K562 (cell line): ENCODE results near the gene RSPH10B. TPM values are rescaled to one million over a fixed set of nuclear protein-coding genes. Genes with fewer than 3 reads are reported as not detected.

Experiments used
- ARNT ChIP-seq, 2 experiments: fragments of 450-650 bp; IDR thresholded peaks; 2 replicates each; pipeline ENCODE4 v1.6.1; 2016; ENCODE audit warnings: mild to moderate bottlenecking in 1 of 2
- BRF2 ChIP-seq: IDR thresholded peaks from 3 replicates; pipeline ENCODE4 v1.6.1; 2011; ENCODE audit warnings: borderline replicate concordance, mild to moderate bottlenecking; ENCODE audit not compliant: insufficient read length, insufficient read depth
- FOXO4 ChIP-seq: fragments of 450-650 bp; formaldehyde crosslinking; IDR thresholded peaks from 2 replicates; pipeline ENCODE4 v1.4.0; 2020; ENCODE audit warnings: mild to moderate bottlenecking, moderate library complexity
- HMG20B ChIP-seq: fragments of 250-450 bp; sonication (Bioruptor Pico); IDR thresholded peaks from 2 replicates; pipeline ENCODE4 v1.5.0; 2021; ENCODE audit warnings: mild to moderate bottlenecking
- IRF1 ChIP-seq: sonication (generic); formaldehyde crosslinking; IDR thresholded peaks from 2 replicates; pipeline ENCODE4 v1.8.0; 2022; ENCODE audit warnings: missing genetic modification reagents, mild to moderate bottlenecking, borderline replicate concordance
- JUN ChIP-seq, 2 experiments: sonication (generic) in 1 of 2; formaldehyde crosslinking in 1 of 2; IDR thresholded peaks; 2 replicates each; pipeline versions ENCODE4 v1.6.1 to v1.8.0; 2012 to 2022; ENCODE audit warnings: borderline replicate concordance in 2 of 2, mild to moderate bottlenecking in 2 of 2, improper control_type of control experiment in 1 of 2, low read depth in 1 of 2, low read length in 1 of 2, missing genetic modification reagents in 1 of 2
- KAT7 ChIP-seq: sonication (generic); formaldehyde crosslinking; IDR thresholded peaks from 2 replicates; pipeline ENCODE4 v1.8.0; 2022; ENCODE audit warnings: missing genetic modification reagents, mild to moderate bottlenecking, borderline replicate concordance
- PTBP1 ChIP-seq: fragments of 200-400 bp; formaldehyde crosslinking; IDR thresholded peaks from 2 replicates; pipeline ENCODE4 v1.6.1; 2017; ENCODE audit warnings: low read depth, low read length
- RBM22 ChIP-seq: fragments of 200-400 bp; formaldehyde crosslinking; IDR thresholded peaks from 2 replicates; pipeline ENCODE4 v1.6.1; 2018; ENCODE audit warnings: low read length, low read depth; ENCODE audit not compliant: poor library complexity, severe bottlenecking
- SIN3B ChIP-seq: fragments of 450-650 bp; IDR thresholded peaks from 2 replicates; pipeline ENCODE4 v1.6.1; 2017; ENCODE audit warnings: low read depth, mild to moderate bottlenecking, moderate library complexity
- STAT5A ChIP-seq: IDR thresholded peaks from 2 replicates; pipeline ENCODE4 v1.6.1; 2012; ENCODE audit warnings: low read length, inconsistent platforms, borderline replicate concordance
- TAF15 ChIP-seq: fragments of 200-400 bp; formaldehyde crosslinking; IDR thresholded peaks from 2 replicates; pipeline ENCODE4 v1.6.1; 2017; ENCODE audit warnings: mild to moderate bottlenecking, low read depth, low read length, moderate library complexity
- TAF7 ChIP-seq: fragments of 450-650 bp; IDR thresholded peaks from 2 replicates; pipeline ENCODE4 v1.6.1; 2016; ENCODE audit warnings: missing genetic modification characterization, missing compliant biosample characterization
- ZBTB1 ChIP-seq: sonication (generic); formaldehyde crosslinking; IDR thresholded peaks from 2 replicates; pipeline ENCODE4 v1.8.1; 2023; ENCODE audit warnings: missing genetic modification reagents, low read depth, mild to moderate bottlenecking, borderline replicate concordance
- ZBTB2 ChIP-seq: fragments of 450-650 bp; IDR thresholded peaks from 2 replicates; pipeline ENCODE4 v1.6.1; 2016; ENCODE audit warnings: antibody characterized with exemption
- ZC3H11A ChIP-seq: IDR thresholded peaks from 2 replicates; pipeline ENCODE4 v1.6.1; 2012; ENCODE audit warnings: low read depth, low read length, improper control_type of control experiment
- ZNF507 ChIP-seq: conservative IDR thresholded peaks from 2 replicates; pipeline ENCODE4 v1.6.1; 2017; ENCODE audit warnings: missing genetic modification characterization, missing compliant biosample characterization
- ZNF707 ChIP-seq: fragments of 250-450 bp; sonication (Bioruptor Pico); conservative IDR thresholded peaks from 2 replicates; pipeline ENCODE4 v1.8.0; 2022; ENCODE audit warnings: inconsistent platforms, mild to moderate bottlenecking, moderate library complexity
- polyA plus RNA-seq, 8 experiments: library from polyadenylated mRNA; depleted of rRNA in 4 of 8; stranded (reverse) in 5 of 8; unstranded in 3 of 8; fragments of >200 nt; fragmentation: Nextera tagmentation in 2 of 8; fragmentation: Illumina TruSeq in 1 of 8; extraction: Ambion mirVana in 2 of 8; extraction: Trizol in 1 of 8; gene quantifications; 2 replicates each; pipeline versions ENCODE4 v1.2.1 to v1.2.3, GENCODE V29; 2011 to 2014; ENCODE audit warnings: inconsistent platforms in 1 of 8, missing spikeins in 1 of 8
- total RNA-seq, 7 experiments: library from RNA; depleted of rRNA in 6 of 7; stranded (reverse); fragments of >200 nt in 6 of 7; fragmentation: Illumina TruSeq in 2 of 7; extraction: Trizol in 2 of 7; gene quantifications; 2 replicates each; pipeline versions ENCODE4 v1.2.1 to v1.2.3, GENCODE V29; 2011 to 2021; ENCODE audit warnings: low replicate concordance in 1 of 7
- TF ChIP-seq, protein P1 (sequence below): fragments of 450-650 bp; formaldehyde crosslinking; IDR thresholded peaks from 2 replicates; pipeline ENCODE4 v1.4.0; 2020; ENCODE audit warnings: mild to moderate bottlenecking, moderate library complexity

Gene RSPH10B
- total and polyA plus RNA-seq, 9 of the 15 experiments (the other 6 are each of a cell fraction or from before 2014, with no cell fraction given): 0.01 to 0.09 TPM; not detected in 7

DNA sequence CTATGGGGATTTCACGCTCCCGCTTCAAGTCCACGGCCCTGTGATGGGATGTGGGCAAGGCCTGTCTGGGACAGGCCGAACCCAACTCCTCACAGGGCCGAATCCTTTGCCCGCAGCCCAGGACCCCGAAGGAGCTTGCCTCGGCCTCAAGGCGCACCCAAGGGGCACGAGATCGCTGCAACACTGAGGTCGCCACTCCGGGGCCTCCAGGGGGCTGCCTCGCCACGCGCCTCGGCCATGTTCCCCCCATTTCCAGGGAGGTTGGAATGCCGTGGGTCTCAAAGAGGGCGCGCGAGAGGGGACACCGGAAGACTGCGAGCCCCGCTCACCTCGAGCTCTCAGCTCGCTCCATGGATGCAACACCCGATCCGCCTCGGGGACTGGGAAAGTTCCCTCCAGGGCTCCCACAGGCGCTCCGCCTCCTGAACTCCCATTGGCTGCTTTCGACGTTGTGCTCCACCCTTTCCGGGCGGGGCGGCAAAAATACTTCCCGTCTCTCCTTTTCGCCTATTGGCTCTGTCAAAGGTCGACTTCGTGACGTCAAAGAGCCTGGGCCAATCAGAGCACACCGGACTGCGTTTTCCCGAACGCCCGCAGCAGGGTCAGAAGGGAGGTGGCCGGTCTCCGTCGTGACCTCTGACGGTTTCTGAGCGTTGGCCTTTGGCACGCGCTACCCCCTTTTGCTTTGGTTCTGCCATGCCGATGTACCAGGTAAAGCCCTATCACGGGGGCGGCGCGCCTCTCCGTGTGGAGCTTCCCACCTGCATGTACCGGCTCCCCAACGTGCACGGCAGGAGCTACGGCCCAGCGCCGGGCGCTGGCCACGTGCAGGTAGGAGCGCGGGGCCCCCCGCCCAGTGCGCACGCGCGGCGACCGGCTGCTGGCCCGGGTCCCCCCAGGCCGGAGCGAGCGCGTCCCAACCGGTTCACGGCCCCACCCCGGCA, 38.5 kb upstream of the RSPH10B start, which contains the start of the genes AIMP2 and PMS2 (continued):
- TF ChIP-seq ZBTB2 (0 out of 2 replicates have a peak, but pooled peaks have one; percentile 33), FOXO4 (CRISPR knock-in tag) (peak; percentile 83; the same call in 1 of the 2 replicates), STAT5A (no peak), ZC3H11A (no peak), JUN (IDR thresholded peaks at IDR 0.05; ENCODE audit: borderline replicate concordance, low read depth, low read length) (peak; percentile 82; the same call in 1 of the 2 replicates), JUN (CRISPR knock-in tag; IDR thresholded peaks at IDR 0.05; ENCODE audit: borderline replicate concordance) (peak; percentile 84; the same call in 1 of the 2 replicates), IRF1 (CRISPR knock-in tag) (no peak), KAT7 (CRISPR knock-in tag) (peak; percentile 75; the same call in 1 of the 2 replicates), PTBP1 (no peak), TAF7 (peak; percentile 78), TAF15 (no peak), ZNF707 (CRISPR knock-in tag) (0 out of 2 replicates have a peak, but pooled peaks have one; percentile 19), ZNF507 (no peak), ZBTB1 (CRISPR knock-in tag) (peak; percentile 80), RBM22 (no peak), ARNT (IDR thresholded peaks at IDR 0.05) (no peak), BRF2 (no peak), SIN3B (peak; percentile 79), HMG20B (no peak)
- TF ChIP-seq, protein P1, sequence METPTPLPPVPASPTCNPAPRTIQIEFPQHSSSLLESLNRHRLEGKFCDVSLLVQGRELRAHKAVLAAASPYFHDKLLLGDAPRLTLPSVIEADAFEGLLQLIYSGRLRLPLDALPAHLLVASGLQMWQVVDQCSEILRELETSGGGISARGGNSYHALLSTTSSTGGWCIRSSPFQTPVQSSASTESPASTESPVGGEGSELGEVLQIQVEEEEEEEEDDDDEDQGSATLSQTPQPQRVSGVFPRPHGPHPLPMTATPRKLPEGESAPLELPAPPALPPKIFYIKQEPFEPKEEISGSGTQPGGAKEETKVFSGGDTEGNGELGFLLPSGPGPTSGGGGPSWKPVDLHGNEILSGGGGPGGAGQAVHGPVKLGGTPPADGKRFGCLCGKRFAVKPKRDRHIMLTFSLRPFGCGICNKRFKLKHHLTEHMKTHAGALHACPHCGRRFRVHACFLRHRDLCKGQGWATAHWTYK (CRISPR knock-in tag): peak; percentile 93
